HEK293T (cell line): ENCODE data around the gene MIEF2.

Experiments
- BHLHE40 ChIP-seq: fragments of 450-650 bp; IDR thresholded peaks from 2 replicates; pipeline ENCODE4 v1.6.1; 2016; ENCODE audit warnings: mild to moderate bottlenecking, moderate library complexity, borderline replicate concordance
- CTBP1 ChIP-seq: fragments of 450-650 bp; IDR thresholded peaks from 2 replicates; pipeline ENCODE4 v1.6.1; 2016; ENCODE audit warnings: borderline replicate concordance
- ELF4 ChIP-seq: fragments of 450-650 bp; IDR thresholded peaks from 2 replicates; pipeline ENCODE4 v1.6.1; 2017; ENCODE audit warnings: antibody characterized with exemption
- FOXA1 ChIP-seq: fragments of 450-650 bp; IDR thresholded peaks from 2 replicates; pipeline ENCODE4 v1.6.1; 2016; ENCODE audit warnings: mild to moderate bottlenecking
- HDGF ChIP-seq: fragments of 450-650 bp; IDR thresholded peaks from 2 replicates; pipeline ENCODE4 v1.6.1; 2017; ENCODE audit warnings: antibody characterized with exemption, borderline replicate concordance
- LEF1 ChIP-seq: fragments of 450-650 bp; IDR thresholded peaks from 2 replicates; pipeline ENCODE4 v1.6.1; 2017; ENCODE audit warnings: mild to moderate bottlenecking, borderline replicate concordance
- NFRKB ChIP-seq: fragments of 450-650 bp; IDR thresholded peaks from 2 replicates; pipeline ENCODE4 v1.6.1; 2016; ENCODE audit warnings: mild to moderate bottlenecking, moderate library complexity
- SP1 ChIP-seq: fragments of 450-650 bp; IDR thresholded peaks from 2 replicates; pipeline ENCODE4 v1.6.1; 2017
- SUZ12 ChIP-seq: fragments of 450-650 bp; IDR thresholded peaks from 2 replicates; pipeline ENCODE4 v1.6.1; 2016; ENCODE audit warnings: mild to moderate bottlenecking
- ZNF384 ChIP-seq: fragments of 450-650 bp; IDR thresholded peaks from 2 replicates; pipeline ENCODE4 v1.6.1; 2016
- TF ChIP-seq, protein P1 (sequence below): fragments of 450-650 bp; IDR thresholded peaks from 2 replicates; pipeline ENCODE4 v1.6.1; 2016

DNA sequence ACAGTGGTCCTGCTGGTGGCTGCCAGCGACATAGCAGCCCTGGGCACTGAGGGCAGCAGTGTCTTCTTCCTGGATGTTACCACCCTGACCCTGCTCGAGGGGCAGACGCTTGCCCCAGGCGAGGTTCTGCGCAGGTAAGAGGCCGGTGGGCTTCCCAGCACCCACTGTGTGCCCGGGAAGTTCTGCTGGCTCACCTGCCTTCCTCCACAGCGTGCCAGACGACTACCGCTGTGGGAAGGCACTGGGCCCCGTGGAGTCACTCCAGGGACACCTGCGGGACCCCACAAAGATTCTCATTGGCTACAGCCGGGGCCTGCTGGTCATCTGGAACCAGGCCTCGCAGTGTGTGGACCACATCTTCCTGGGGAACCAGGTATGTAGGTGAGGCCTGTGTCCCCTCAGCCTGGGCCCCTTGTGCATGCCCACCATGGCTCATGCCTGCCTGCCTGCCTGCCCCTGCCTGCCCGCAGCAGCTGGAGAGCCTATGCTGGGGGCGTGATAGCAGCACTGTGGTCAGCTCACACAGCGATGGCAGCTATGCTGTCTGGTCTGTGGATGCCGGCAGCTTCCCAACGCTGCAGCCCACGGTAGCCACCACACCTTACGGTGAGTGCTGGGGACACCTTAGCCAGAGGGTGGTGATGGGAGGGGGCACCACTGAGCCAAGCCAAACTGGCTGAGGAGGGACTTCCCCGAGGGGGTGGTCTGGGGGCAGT lies 26.5 kb upstream of the MIEF2 start:
- TF ChIP-seq SUZ12: no peak
- no peak for TF ChIP-seq HDGF
- TF ChIP-seq NFRKB: no peak
- no peak for TF ChIP-seq FOXA1
- TF ChIP-seq CTBP1: no peak
- no peak for TF ChIP-seq ELF4
- no peak for TF ChIP-seq LEF1
- TF ChIP-seq ZNF384: no peak
- TF ChIP-seq SP1: no peak
- no peak for TF ChIP-seq BHLHE40
- TF ChIP-seq, protein P1, sequence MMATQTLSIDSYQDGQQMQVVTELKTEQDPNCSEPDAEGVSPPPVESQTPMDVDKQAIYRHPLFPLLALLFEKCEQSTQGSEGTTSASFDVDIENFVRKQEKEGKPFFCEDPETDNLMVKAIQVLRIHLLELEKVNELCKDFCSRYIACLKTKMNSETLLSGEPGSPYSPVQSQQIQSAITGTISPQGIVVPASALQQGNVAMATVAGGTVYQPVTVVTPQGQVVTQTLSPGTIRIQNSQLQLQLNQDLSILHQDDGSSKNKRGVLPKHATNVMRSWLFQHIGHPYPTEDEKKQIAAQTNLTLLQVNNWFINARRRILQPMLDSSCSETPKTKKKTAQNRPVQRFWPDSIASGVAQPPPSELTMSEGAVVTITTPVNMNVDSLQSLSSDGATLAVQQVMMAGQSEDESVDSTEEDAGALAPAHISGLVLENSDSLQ: no peak
